AG09309 (cell line): Measurements from ENCODE around the gene GOSR2.
"Not testable (repeated sequence)": the region's sequence is repeated elsewhere in the genome, so short reads cannot be mapped to it uniquely, and the experiment has no call there.

Experiments used
- DNase-seq: peaks from one replicate; pipeline ENCODE4 v3.0.0-alpha.2; 2010; ENCODE audit warnings: low read depth
- H3K4me3 ChIP-seq: 2 replicates; pipeline ENCODE4 v1.5.1; 2011; ENCODE audit warnings: mild to moderate bottlenecking, low read depth, low read length, moderate library complexity; ENCODE audit not compliant: control insufficient read depth
- CTCF ChIP-seq: IDR thresholded peaks from 2 replicates; pipeline ENCODE4 v1.5.1; 2011; ENCODE audit warnings: mild to moderate bottlenecking, low read depth, low read length, inconsistent platforms; ENCODE audit not compliant: insufficient read depth, control insufficient read depth; ENCODE audit errors: missing control alignments

The GOSR2 gene

GRCh38 chr17:46911311-46911710 is 11.6 kb upstream of the GOSR2 start:
- TF ChIP-seq CTCF, result no peak
- no peak for DNase-seq
- H3K4me3 ChIP-seq, result no peak overlapping the region

GRCh38 chr17:46915596-46915995 is 7.4 kb upstream of the GOSR2 start:
- H3K4me3 ChIP-seq, result no peak overlapping the region
- no peak for DNase-seq
- TF ChIP-seq CTCF, result no peak

- DNase-seq, result no peak
Measured at GRCh38 chr17:46916211-46916610, 6.7 kb upstream of the GOSR2 start.

GRCh38 chr17:46916623-46917022 is 6.3 kb upstream of the GOSR2 start:
- H3K4me3 ChIP-seq, result no peak overlapping the region
- TF ChIP-seq CTCF, result no peak
- DNase-seq, result no peak

More at GRCh38 chr17:46916211-46916610, 6.7 kb upstream of the GOSR2 start:
- H3K4me3 ChIP-seq, result no peak overlapping the region
- TF ChIP-seq CTCF, result no peak

- TF ChIP-seq CTCF, result no peak
- DNase-seq, result no peak
- no peak overlapping the region for H3K4me3 ChIP-seq
Measured at GRCh38 chr17:46917041-46917440, 5.9 kb upstream of the GOSR2 start.

- no peak for DNase-seq
- H3K4me3 ChIP-seq, result no peak overlapping the region
- no peak for TF ChIP-seq CTCF
Measured at GRCh38 chr17:46917516-46917915, 5.4 kb upstream of the GOSR2 start.

GRCh38 chr17:46921962-46922361 is 998 bp upstream of the GOSR2 start:
- DNase-seq, H3K4me3 ChIP-seq: not testable (repeated sequence)
